Kidney capillary endothelial cell (primary cell): ENCODE results near the gene IL10RB.

Experiments used
- DNase-seq: peaks from one replicate; pipeline ENCODE4 v3.0.0-alpha.2; 2018; ENCODE audit warnings: low spot score

The IL10RB gene

DNA sequence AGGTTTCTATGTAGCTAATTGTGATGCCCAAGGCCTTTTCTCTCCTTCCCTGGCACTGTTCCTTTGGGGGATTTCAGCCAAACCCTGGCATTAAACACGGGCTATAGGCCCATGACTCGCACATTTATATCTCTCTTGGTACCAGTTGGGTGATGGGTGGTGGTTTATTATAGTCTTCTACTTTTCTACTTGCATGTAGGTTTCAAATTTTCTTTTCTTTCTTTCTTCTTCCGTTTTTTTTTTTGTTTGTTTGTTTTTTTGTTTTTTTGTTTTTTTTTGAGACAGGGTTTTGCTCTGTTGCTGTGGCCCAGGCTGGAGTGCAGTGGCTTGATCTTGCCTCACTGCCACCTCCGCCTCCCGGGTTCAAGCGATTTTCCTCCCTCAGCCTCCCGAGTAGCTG lies 1.1 kb downstream of the IL10RB start:
- no peak for DNase-seq

DNA sequence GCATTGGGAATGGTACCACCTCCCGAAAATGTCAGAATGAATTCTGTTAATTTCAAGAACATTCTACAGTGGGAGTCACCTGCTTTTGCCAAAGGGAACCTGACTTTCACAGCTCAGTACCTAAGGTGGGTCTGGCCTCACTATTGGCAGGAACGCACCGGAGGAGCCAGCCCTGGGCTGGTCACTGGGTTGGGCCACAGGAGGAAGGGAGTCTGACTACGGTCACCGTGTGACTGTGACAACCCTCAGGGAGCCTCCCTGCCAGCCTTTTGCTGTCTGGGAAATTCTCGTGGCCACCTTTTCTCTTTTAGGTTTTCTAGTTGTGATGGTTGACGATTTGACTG lies 2.2 kb downstream of the IL10RB start:
- no peak for DNase-seq

DNA sequence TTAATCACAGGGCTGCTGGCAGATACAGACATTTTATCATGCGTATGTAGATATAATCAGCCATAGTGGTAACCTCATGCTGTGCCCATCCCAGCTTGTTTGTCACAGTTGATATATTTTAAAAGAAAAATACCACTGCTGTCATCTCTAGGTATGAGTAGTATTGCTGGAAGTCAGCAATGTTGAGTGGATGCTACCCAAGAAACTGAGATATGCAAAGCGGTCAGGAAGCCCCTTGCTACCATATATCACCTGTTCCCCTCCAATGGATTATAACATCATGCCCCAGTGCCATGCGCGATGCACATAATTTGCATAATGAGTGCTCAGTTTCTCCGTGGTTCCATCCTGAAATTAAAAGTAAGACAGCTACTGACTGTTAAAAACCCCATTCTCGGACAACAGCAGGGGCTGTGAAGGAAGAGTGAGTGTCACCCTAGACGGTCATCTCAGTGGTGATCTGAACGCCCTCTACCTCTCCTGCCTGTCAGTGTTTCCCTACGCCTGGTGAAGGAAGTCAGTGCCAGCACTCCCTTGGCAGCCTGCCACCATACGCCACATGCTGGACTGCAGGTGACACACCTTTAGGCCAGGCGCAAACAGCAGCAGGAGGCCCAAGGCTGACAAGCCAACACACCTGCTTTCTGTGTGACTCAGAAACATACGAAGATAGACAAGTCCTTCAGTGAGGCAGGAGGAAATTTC lies 2.7 kb downstream of the IL10RB start:
- no peak for DNase-seq

DNA sequence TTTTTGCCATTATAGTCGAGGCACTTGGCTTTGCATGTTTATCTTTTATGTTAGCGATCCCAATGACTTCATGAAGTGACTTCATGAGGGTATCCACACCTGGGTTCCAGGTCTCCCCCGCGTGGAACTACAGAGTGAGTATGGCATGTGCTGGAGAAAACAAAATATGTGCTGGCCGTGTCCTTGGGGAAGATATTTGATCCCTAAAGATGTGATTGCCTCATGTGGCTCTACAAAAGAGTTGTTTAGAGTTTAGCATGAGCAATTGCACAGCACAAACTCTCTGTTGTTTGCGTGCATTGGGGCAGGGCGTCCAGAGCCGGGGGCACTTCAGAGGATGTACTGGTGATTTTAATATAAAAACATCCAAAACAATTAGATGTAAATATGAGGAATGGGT lies 4.8 kb downstream of the IL10RB start:
- no peak for DNase-seq

DNA sequence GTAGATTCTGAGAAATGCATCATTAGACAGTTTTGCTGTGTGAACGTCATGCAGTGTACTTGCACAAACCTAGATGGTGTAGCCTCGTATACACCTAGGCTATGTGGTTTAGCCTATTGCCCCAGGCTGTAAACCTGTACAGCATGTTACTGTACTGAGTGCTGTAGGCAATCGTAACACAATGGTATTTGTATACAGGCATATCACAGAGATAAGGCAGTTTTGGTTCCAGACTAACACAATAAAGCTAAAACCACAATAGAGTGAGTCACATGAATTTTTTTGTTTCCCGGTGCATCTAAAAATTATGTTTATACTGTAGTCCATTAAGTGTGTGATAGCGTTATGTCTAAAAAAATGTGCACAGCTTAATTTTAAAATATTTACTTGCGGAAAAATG lies 6.9 kb downstream of the IL10RB start:
- no peak for DNase-seq

DNA sequence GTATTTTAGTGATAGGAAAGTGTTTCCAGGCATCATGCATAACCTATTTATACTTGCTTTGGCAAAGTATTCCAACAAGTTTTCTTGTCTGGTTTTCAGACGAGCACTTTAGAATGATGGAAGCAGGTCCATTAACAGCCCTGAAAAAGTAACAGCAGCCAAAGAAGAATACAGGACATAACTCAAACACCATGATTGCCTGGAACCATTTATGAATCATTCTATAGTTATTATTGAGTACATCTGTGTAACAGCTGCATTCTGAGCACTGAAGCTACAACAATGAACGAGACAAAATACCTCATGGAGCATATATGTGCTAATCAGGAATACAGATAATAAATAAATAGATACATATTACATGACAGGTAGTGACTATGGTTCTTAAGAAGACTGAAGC lies 12.6 kb downstream of the IL10RB start:
- DNase-seq: no peak

DNA sequence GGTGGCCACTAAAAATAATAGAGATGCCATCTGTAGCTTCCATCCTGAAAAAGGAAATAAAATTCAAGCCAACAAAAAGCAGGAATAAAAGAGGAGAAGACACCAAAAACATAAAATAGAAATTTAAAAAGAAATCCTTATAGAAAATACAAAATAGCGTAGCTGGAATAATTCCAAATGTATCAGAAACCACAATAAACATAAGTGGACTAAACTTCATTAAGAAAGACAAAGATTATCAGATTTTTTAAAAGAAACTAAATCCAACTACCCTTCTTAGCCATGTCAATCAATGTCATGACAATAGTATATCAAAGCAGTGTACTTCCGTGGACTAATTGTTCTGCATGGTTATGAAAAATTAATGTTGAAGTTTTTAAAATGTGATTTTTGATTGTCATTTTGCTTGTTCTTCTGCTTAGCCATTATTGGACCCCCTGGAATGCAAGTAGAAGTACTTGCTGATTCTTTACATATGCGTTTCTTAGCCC lies 13.2 kb downstream of the IL10RB start:
- no peak for DNase-seq

DNA sequence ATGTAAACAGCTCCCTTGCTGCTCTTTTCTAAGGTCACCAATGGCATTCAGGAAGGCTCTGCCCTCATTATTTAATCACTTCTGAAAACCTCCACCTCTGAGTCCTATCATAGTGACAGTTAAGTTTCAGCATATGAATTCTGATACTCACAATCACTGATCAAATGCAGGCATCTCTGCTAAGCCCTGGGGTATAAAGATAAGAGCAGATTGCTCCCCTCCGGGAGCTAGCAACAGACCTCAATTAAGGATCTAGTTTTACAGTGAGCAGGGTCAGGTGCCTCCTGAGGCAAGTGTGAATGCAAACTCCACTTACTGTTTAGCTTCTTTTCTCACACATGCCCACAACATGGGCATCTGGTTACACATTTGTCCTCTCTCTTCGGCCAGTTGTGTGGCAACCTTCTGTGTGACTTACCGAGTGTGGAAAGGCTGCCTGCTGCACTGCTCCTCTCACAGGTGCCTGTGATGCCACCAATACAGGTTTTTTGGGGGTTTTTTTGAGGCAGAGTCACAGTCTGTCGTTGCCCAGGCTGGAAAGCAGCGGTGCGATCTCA lies 15.0 kb downstream of the IL10RB start:
- DNase-seq: no peak

DNA sequence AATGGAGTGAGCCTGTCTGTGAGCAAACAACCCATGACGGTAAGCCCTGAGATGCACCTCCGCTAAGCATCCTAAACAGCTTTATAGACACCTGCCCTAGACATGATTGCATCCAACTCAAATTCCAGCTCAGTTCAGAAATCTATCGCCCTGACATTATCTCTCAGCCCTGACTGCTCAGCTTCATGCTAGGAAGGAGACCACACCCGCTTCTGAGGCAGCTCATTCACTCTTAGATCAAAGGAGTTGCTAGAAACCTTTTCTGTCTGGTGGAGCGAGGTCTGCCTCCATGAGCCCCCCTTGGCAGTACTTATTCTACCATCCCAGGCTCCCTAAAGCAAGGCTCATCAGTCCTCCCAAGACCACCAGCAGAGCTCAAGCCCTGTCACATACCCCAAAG lies 17.0 kb downstream of the IL10RB start:
- no peak for DNase-seq

DNA sequence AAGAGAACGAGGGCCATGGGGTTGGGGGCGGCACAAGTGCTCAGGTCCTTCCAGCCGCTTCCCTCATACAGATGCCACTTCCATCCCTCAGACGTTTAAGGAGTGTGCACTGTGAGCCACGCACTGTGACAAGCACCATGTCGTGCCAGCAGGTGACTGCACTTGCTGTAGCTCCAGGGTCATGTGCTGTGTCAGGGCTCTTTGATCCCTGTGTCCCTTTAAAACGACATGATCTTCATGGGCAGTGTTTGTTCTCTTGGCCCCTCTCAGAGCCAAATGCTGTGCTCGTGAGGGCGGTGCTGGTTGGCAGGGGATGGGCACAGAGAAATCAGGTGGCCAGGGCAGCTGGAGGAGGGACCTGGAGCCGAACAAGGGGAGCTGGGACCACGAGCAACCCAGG lies 19.9 kb downstream of the IL10RB start:
- no peak for DNase-seq

DNA sequence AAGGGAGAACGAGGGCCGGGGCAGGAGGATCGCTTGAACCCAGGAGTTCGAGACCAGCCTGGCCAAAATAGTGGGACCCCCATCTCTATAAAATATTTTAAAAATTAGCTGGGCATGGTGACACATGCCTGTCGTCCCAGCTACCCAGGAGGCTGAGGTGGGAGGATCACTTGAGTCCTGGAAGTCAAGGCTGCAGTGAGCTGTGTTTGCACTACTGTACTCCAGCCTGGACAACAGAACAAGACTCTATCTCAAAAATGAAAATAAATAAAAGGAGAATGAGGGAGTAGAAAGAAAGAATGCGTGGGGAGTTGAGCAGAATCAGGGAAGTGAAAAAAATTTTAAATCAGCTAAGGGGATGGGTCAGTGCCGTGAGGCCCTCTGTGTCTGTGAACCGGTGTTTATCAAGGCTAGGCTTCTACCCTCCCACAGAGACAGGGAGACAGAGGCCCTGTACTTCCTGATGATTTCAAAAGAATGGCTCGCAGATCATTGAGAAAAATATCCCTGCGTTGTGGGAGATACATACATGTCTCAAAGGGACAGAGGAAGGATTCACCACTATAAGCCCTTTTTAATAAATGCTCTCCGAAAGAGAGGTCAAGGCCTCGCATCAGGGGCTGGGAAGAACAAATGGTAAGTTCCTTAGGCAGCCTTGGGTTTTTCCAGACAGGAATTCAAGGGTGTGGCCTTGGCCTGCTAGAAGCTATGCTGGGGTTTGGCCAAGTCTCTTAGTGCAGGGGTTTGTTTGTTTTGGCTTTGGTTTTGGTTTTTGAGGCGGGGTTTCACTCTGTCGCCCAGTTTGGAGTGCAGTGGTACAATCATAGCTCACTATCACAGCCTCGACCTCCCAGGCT lies 20.7 kb downstream of the IL10RB start:
- no peak for DNase-seq

DNA sequence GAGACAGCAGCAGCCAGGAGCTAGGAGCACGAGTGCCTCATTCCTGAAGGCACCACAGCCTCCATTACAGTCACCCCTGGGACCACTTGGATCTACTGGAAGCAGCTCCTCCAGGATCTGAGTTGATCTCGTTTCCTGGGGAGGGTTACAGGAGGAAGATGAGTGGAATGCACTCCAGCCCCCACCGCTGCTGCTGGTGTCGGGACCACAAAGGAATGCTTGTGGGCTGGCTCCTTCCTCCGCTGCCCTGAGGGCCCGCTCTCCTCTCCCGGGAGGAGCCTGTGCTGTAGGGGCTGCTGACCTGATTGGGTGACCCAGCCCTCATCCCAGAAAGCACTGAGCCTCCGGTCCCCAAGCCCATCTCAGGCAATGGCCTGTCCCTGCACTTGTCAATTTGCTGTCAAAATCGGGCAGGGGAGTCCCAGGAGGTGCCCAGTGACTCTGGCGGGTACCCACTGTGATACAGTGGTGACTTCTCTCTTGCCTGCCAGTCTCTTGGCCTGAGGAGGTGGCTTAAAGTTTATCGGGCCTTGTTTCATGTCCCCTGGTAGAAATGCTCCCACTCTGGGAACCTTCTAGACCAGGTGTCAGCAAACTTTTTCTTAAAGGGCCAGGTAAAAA lies 23.1 kb downstream of the IL10RB start:
- DNase-seq: no peak

DNA sequence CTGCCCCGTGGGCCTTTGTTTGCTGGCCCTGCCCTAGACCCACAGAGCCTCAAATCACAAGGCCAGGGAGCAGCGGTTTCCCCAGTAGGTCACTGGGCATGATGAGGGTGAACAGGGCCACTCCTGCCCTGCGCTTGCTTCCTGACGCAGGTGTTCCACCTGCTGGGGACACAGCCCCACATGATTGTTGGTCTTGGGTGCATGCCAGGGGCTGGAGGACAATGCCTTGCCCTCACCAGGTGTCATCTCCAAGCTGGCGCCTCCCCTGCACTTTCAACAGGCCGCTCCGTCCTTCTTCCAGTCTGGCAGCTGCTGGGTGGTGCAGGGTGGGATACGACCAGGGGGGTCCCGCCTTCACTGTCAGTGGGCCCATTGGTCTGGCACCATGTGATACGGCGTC lies 24.3 kb downstream of the IL10RB start:
- no peak for DNase-seq

DNA sequence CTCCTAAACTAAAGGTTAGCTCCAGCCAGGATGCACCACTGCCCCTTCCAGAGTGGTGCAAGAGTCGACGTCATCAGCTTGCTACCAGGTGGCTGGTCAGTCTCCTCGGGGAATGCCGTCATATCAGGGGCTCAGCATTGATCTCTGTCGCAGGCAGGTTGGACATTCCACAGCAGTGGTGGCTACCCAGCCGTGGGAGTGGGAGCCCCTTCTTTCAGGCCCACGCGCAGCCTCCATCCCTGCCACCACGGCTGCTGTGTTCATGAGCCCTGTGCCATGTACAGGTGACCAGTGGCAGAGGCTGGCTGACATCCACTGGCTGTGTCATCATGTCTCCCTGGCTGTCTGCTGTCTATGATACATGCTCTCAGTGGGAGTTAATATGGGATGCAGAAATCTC lies 25.5 kb downstream of the IL10RB start:
- no peak for DNase-seq

DNA sequence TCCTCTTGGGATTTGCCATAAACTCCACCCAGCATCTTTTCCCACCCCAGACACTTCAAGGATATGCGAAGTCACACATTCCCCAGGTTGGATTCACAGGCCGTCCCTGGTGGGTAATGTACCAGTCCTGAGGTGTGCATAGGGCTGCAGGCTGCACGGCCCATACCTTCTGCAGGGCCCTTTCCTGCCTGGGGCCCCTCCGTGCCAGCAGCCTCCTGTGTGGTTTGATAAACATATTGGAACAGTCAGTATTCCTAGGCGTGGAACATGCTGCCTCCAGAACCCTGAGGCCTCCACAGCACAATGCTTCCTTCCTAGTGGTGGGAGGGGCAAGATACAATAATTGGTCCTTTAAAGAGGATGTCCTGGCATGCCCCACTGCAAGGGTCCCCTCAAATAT lies 26.6 kb downstream of the IL10RB start:
- DNase-seq: no peak

DNA sequence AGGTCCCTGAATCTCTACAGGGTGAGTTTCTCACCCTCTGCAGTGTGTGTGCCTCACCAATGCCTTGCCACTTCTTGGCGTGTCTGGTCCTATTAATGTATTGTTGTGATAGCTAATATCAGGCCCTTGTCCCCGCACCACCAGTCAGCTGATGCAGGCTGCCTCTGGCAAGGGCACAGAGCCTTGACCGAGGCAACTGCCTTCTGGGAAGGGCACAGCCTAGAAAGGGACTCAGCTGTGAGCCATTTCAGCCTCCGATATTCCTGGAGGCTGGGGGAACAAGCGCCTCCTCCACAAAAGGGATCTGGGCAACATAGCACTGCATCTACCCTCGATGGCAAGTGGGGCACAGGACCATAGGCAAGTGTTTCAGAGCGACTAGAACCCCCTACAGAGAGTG lies 27.0 kb downstream of the IL10RB start:
- DNase-seq: no peak

DNA sequence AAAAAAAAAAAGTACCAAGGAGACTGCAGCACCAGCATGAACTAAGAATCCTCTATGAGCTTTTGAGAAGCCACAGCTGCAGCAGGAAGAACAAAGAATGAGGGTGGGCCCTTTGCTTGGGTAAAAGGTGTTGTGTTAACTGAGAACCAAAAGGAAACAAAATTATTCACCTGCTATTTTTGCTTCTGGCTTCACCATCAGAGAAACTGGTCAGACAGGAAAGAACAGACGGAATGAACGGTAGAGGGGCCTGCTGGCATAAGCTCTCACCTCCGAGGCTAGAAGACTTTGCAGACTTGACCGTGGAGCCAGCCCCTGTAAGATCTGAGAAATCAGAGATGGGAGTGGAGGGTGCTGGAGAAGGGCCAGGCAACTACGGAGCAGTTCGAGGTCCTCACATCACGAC lies 27.6 kb downstream of the IL10RB start:
- no peak for DNase-seq

DNA sequence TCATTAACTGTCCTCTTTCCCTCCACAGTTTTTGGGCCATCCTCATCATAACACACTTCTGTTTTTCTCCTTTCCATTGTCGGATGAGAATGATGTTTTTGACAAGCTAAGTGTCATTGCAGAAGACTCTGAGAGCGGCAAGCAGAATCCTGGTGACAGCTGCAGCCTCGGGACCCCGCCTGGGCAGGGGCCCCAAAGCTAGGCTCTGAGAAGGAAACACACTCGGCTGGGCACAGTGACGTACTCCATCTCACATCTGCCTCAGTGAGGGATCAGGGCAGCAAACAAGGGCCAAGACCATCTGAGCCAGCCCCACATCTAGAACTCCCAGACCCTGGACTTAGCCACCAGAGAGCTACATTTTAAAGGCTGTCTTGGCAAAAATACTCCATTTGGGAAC lies 30.0 kb downstream of the IL10RB start:
- no peak for DNase-seq

DNA sequence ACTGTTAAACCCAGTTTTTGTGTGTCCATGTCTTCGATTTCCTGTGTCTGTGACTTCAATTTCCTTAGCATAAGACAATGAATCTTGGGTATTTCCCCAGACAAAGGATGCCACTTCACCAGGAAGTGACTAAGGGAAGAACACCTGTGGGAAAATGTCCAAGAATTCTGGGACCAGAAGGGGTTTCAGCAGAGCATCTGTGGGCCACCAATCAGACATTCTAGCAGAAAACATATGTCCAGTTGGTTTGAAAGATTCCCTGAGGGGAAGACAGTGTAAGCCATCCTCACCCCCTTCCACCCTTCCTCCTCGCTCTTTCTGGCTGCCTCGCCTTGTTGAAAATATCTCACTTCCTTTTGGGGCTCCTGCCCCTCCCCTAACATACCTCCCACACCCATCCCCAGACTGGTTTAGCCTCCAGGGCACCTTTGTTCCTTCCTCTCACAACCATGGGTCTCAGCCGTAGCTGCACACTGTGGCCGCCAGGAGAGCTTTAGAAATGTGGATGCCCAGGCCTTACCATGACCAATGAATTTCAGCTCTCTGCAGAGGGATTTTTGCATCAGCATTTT lies 33.1 kb downstream of the IL10RB start:
- DNase-seq: peak; percentile 36

DNA sequence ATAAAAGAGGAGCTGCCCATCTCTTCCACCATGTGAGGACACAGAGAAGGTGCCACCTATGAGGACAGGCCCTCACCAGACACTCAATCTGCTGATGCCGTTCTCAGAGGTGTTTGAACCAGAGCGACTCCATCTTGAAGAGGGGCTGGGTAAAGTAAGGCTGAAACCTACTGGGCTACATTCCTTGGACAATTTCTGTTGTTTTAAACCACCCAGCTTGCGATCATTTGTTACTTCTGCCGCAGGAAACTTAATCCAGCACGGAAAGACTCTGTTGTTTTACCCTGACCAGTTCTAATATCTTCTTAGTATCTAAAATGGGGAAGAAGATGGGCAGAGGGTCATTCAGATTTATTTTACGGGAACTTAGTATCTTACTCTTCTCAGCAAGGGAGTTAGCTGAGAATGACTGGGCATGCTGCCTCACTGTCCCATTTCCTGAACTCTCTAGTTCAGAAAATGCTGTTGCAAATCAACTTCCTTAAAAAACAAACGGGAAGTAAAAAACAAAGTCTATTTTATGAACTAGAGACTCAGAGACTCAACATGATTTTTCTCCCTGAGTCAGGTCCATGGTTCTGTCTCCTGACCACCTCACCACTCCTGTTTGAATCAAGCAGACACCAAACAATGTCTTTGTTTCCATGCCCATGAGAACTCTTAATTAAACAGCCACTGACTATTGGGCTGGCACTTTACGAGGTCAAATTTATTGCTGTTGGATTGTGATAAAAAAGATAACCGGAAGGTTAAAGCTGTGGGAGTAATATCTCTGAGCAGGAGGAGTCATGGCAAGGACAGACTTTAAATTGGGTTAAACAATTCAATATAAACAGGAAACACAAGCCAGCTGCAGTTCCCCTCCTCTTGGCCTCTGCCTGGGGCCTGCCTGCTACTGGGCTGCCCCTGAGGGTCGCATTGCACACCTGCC lies 34.8 kb downstream of the IL10RB start:
- DNase-seq: peak; percentile 82

DNA sequence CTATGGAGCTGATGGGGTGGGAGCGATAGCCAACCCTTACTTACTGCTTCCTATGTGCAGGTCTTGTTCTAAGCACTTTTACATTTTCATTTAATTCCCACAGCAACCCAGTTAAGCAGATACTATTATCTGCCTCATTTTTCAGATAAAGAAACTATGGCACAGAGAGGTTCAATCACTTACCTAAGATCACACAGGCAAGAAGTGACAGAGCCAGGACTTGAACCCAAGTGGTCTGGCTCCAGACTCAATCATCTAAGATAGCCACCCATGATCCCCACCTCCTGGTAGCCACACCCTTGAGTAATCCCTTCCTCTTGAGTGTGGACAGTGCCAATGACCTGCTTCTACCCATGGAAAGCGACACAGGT lies 35.5 kb downstream of the IL10RB start:
- no peak for DNase-seq
